Upper lobe of left lung (tissue), 6 donors: ENCODE results near the gene ANKUB1. TPM values are rescaled to one million over a fixed set of nuclear protein-coding genes. Genes with fewer than 3 reads are reported as not detected.
A peak's percentile ranks its signal among the peaks of the same experiment; 100 is the strongest.

Experiments used
- ATAC-seq, 2 donors: fragments of 200-7000 bp; cut with Tn5 transposase; one replicate each; pipeline ENCODE4 v1.9.1; 2022; ENCODE audit warnings: mild to moderate bottlenecking in 2 of 2, moderate library complexity in 2 of 2; ENCODE audit not compliant: low FRiP score in 2 of 2
- DNase-seq, 2 donors: peaks; one replicate each; pipeline ENCODE4 v3.0.0-alpha.2; 2019 to 2020
- H3K27ac ChIP-seq, 4 donors: fragments of 200-600 bp; sonication (generic); one replicate each; pipeline ENCODE4 v1.5.1; 2016 to 2019
- H3K27me3 ChIP-seq, 4 donors: fragments of 200-600 bp; sonication (generic); one replicate each; pipeline ENCODE4 v1.5.1; 2017 to 2019
- H3K36me3 ChIP-seq, 4 donors: fragments of 200-600 bp; sonication (generic); one replicate each; pipeline ENCODE4 v1.5.1; 2016 to 2019
- H3K4me1 ChIP-seq, 4 donors: fragments of 200-600 bp; sonication (generic); one replicate each; pipeline ENCODE4 v1.5.1; 2018 to 2019
- H3K4me3 ChIP-seq, 4 donors: fragments of 200-600 bp; sonication (generic); one replicate each; pipeline ENCODE4 v1.5.1; 2017 to 2019; ENCODE audit warnings: mild to moderate bottlenecking in 2 of 4, moderate library complexity in 1 of 4
- H3K9me3 ChIP-seq, 4 donors: fragments of 200-600 bp; sonication (generic); one replicate each; pipeline ENCODE4 v1.5.1; 2018 to 2019
- EP300 ChIP-seq, 4 donors: sonication (generic); formaldehyde crosslinking; IDR thresholded peaks; one replicate each; pipeline ENCODE4 v1.5.1; 2017; ENCODE audit warnings: antibody characterized with exemption in 4 of 4, control low read depth in 2 of 4
- POLR2A ChIP-seq, 4 donors: fragments of 450-650 bp; IDR thresholded peaks; one replicate each; pipeline ENCODE4 v1.5.1; 2016 to 2017; ENCODE audit warnings: antibody characterized with exemption in 4 of 4, mild to moderate bottlenecking in 2 of 4
- POLR2AphosphoS5 ChIP-seq, 2 donors: sonication (generic); formaldehyde crosslinking; IDR thresholded peaks; one replicate each; pipeline ENCODE4 v1.5.1; 2017; ENCODE audit warnings: antibody characterized with exemption in 2 of 2
- WGBS, 2 donors: methylation state at CpG; one replicate each; pipeline ENCODE4 v1.1.5; 2017 to 2018; 5-methylcytosine and 5-hydroxymethylcytosine counted together
- total RNA-seq, 6 donors: library from RNA; depleted of rRNA in 4 of 6; stranded (reverse); fragments of >200 nt in 4 of 6; gene quantifications; one replicate each; pipeline versions ENCODE4 v1.1.0 to v1.2.1, GENCODE V29; 2016 to 2021
- TF ChIP-seq, protein P1 (sequence below), 6 experiments: fragments of 450-650 bp in 4 of 6; fragments of 200-600 bp in 2 of 6; sonication (generic) in 2 of 6; IDR thresholded peaks; one replicate each; pipeline ENCODE4 v1.5.1; 2016 to 2019; ENCODE audit warnings: antibody characterized with exemption in 6 of 6
- donor health status: DM: no; HTN: no; CAD: no; lungs with moderate emphysema.
- donor health status: DM: no; HTN: yes; CAD: no; lungs with severe emphysema.

Gene ANKUB1
- total RNA-seq, 6 donors from 2014 or later: 1.4 to 24.5 (median 3.1) TPM; not detected in 1

DNA sequence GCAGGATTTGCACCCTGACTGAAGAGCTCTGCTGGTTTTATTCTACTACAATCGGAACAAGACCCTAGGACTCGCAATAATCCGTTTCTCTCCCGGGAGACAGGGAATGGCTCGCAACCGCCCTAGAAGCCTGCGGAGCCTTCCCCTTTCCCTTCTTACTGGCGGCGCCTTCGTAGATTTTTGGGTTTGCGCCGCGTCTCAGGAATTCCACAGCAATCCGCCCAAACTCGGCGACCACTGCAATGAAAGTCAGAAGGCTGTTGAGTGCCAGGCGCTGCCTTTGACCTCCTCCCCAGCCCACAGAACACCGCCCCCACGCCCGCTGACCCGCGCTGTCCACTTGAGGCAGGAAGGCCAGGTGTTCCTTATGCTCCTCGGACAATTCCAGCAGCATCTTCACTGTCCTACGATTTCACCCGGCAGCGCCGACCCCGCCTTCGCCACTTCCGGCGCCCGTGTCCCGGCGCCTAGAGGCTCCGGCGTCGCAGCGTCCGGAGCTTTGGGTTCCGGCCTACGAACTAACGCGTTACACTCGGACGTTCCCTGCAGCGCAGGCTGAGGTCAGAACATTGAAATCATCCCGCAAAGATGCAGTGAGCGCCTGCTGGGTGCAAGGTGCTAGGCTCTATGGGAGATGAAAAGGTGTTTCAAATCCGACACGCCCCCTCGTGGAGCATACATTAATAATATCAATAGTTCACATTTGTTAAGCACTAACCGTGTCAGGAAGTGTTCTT, 40.1 kb downstream of the ANKUB1 start, which contains the start of gene COMMD2:
Gene COMMD2 (minus strand): TSS at position 439 of the 737 bp plus-strand sequence. CDS start 45 bp downstream, at position 394.
- DNase-seq: peak; percentile 82 to 94
- peak; percentile 97 to 98 for ATAC-seq
- Histone ChIP-seq H3K9me3 (no peaks in the 10 kb centered on the region), H3K27me3 (no peaks in the 10 kb centered on the region), H3K27ac (peak within 1 kb of the TSS; percentile 73 to 87 (median 85)), H3K36me3 (peaks cover 4 to 33% (median 18%) of the 10 kb centered on the region in 4 donors), H3K4me3 (peak within 1 kb of the TSS; percentile 61 to 81 (median 68)), H3K4me1 (peaks cover 11 to 25% (median 14%) of the 10 kb centered on the region in 4 donors)
- WGBS, 2 donors: 0% methylated on average over 22 to 46 of the region's 52 CpGs
- peak; percentile 80 to 82 for TF ChIP-seq POLR2AphosphoS5 (IDR thresholded peaks at IDR 0.05)
- TF ChIP-seq EP300 (IDR thresholded peaks at IDR 0.05): no peak
- peak in 2 of 4 donors; percentile 71 to 81 for TF ChIP-seq POLR2A (IDR thresholded peaks at IDR 0.05)
- TF ChIP-seq, protein P1, sequence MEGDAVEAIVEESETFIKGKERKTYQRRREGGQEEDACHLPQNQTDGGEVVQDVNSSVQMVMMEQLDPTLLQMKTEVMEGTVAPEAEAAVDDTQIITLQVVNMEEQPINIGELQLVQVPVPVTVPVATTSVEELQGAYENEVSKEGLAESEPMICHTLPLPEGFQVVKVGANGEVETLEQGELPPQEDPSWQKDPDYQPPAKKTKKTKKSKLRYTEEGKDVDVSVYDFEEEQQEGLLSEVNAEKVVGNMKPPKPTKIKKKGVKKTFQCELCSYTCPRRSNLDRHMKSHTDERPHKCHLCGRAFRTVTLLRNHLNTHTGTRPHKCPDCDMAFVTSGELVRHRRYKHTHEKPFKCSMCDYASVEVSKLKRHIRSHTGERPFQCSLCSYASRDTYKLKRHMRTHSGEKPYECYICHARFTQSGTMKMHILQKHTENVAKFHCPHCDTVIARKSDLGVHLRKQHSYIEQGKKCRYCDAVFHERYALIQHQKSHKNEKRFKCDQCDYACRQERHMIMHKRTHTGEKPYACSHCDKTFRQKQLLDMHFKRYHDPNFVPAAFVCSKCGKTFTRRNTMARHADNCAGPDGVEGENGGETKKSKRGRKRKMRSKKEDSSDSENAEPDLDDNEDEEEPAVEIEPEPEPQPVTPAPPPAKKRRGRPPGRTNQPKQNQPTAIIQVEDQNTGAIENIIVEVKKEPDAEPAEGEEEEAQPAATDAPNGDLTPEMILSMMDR (IDR thresholded peaks at IDR 0.05): peak; percentile 12 to 45 (median 30)

DNA sequence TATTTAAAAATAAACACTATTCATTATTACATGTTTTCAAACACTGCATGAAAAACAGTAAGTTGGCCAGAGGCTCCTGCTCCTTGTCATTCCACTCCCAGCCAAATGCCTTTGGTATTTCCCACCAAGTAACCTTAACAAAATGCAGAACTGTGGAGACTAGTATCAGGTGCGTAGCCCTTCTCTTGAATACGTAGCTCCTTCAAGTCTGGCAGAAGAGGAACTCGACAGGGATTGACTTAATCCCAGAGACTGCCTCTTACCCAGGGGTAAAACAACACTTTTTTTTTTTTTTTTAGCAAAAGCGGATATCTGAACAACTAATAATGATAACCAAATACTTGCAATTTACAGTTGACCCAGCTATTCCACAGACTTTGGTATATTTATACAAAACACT, 40.8 kb downstream of the ANKUB1 start:
- peaks cover 11 to 25% (median 14%) of the 10 kb centered on the region in 4 donors for H3K4me1 ChIP-seq
- DNase-seq (no peak), ATAC-seq (peak in 1 of 2 donors; percentile 34)
- no peaks in the 10 kb centered on the region for H3K27me3 ChIP-seq
- H3K27ac ChIP-seq: peak overlapping the region; percentile 73 to 87 (median 85)
- WGBS, 2 donors: 5 to 11% methylated on average over 4 of the region's 4 CpGs
- peaks cover 7 to 40% (median 24%) of the 10 kb centered on the region in 4 donors for H3K36me3 ChIP-seq
- TF ChIP-seq POLR2A (IDR thresholded peaks at IDR 0.05): no peak
- TF ChIP-seq, protein P1 (IDR thresholded peaks at IDR 0.05): no peak
- no peak for TF ChIP-seq EP300 (IDR thresholded peaks at IDR 0.05)
- TF ChIP-seq POLR2AphosphoS5 (IDR thresholded peaks at IDR 0.05): no peak
- H3K9me3 ChIP-seq: no peaks in the 10 kb centered on the region
- peak overlapping the region; percentile 61 to 81 (median 68) for H3K4me3 ChIP-seq

DNA sequence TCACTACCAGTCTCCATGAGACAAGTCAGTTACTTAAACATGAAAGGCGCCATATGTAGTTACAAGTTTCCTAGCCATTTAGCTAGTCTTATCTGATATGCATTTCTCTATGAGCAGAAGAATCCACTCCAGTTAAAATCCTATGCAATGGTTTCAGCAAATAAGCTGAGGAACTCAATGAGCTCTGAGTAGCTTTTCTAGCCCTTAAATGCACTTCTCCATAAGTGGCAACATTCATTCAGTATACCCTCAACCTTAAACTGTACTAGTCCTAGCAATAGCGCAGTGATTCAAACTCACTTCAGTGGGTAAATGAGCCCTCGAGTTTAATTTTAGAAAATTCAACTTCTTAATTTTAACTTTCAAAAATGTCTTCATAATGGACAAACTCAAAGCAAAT, 47.7 kb downstream of the ANKUB1 start:
- no peak for DNase-seq
- TF ChIP-seq EP300 (IDR thresholded peaks at IDR 0.05): no peak
- no peak for TF ChIP-seq POLR2AphosphoS5 (IDR thresholded peaks at IDR 0.05)
- TF ChIP-seq POLR2A (IDR thresholded peaks at IDR 0.05): no peak
- TF ChIP-seq, protein P1 (IDR thresholded peaks at IDR 0.05): no peak
- WGBS, 2 donors: 65 to 80% methylated on average over 3 of the region's 3 CpGs
- Histone ChIP-seq H3K4me1 (peaks cover 0 to 11% (median 5%) of the 10 kb centered on the region in 4 donors), H3K9me3 (no peaks in the 10 kb centered on the region), H3K27ac (no peak overlapping the region), H3K36me3 (peaks cover 14 to 82% (median 35%) of the 10 kb centered on the region in 4 donors), H3K4me3 (no peak overlapping the region), H3K27me3 (no peaks in the 10 kb centered on the region)
- no peak for ATAC-seq

DNA sequence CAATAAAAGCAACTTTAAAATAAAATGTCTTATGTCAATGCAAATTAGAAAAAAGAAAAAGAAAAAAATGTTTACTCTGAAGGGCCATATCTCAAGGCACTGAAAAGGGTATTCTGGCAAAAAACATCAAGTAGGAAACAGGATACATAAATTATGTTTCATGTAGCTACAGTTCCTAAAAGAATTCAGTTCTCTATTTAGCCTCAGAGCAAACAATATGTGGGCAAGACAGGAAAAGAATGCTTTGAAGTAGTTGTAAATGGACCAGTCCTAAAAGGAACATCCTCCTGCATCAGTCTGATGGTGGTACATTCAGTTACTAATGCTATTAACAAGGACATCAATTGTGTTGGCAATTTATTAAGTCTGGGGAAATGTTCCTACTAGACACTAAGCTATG, 48.2 kb downstream of the ANKUB1 start:
- H3K27ac ChIP-seq: peak overlapping the region in 1 of 4 donors; percentile 30
- peaks cover 0 to 11% (median 5%) of the 10 kb centered on the region in 4 donors for H3K4me1 ChIP-seq
- TF ChIP-seq EP300 (IDR thresholded peaks at IDR 0.05) (no peak), POLR2A (IDR thresholded peaks at IDR 0.05) (no peak), POLR2AphosphoS5 (IDR thresholded peaks at IDR 0.05) (no peak)
- TF ChIP-seq, protein P1 (IDR thresholded peaks at IDR 0.05): no peak
- ATAC-seq (no peak), DNase-seq (no peak)
- no peak overlapping the region for H3K4me3 ChIP-seq
- H3K36me3 ChIP-seq: peaks cover 14 to 82% (median 33%) of the 10 kb centered on the region in 4 donors
- H3K9me3 ChIP-seq: no peaks in the 10 kb centered on the region
- no peaks in the 10 kb centered on the region for H3K27me3 ChIP-seq
